Stimulated activated CD8-positive, alpha-beta memory T cell treated with anti-CD3 and anti-CD28 coated beads, Interleukin-15, amount 100 ng/mL, for 24 hours (primary cell): ENCODE measurements around the gene COL4A1.

Source experiments
- DNase-seq: peaks from one replicate; pipeline ENCODE4 v3.0.0-alpha.2; 2020; ENCODE audit warnings: low read depth

COL4A1 gene

GRCh38 chr13:110197471-110197870 is 109.5 kb downstream of the COL4A1 start:
- no peak for DNase-seq

- DNase-seq = no peak
Observed at GRCh38 chr13:110197026-110197425, 109.9 kb downstream of the COL4A1 start.

- DNase-seq = no peak
Observed at GRCh38 chr13:110195547-110196485, 111.1 kb downstream of the COL4A1 start.

GRCh38 chr13:110194451-110194850 is 112.5 kb downstream of the COL4A1 start:
- DNase-seq = no peak

GRCh38 chr13:110193491-110193890 is 113.5 kb downstream of the COL4A1 start:
- DNase-seq = no peak

- no peak for DNase-seq
Observed at GRCh38 chr13:110192472-110192871, 114.5 kb downstream of the COL4A1 start.

GRCh38 chr13:110187641-110188161 is 119.3 kb downstream of the COL4A1 start:
- DNase-seq = no peak

GRCh38 chr13:110186231-110186855 is 120.6 kb downstream of the COL4A1 start:
- DNase-seq = no peak

- no peak for DNase-seq
Observed at GRCh38 chr13:110185696-110186095, 121.3 kb downstream of the COL4A1 start.

- DNase-seq = no peak
Observed at GRCh38 chr13:110183910-110184309, 123.0 kb downstream of the COL4A1 start.

GRCh38 chr13:110182461-110182860 is 124.5 kb downstream of the COL4A1 start:
- no peak for DNase-seq

GRCh38 chr13:110182003-110182402 is 125.0 kb downstream of the COL4A1 start:
- DNase-seq = no peak

- DNase-seq = no peak
Observed at GRCh38 chr13:110179857-110180147, 127.2 kb downstream of the COL4A1 start.

GRCh38 chr13:110179116-110179856 is 127.7 kb downstream of the COL4A1 start:
- DNase-seq = no peak

GRCh38 chr13:110177790-110178189 is 129.2 kb downstream of the COL4A1 start:
- no peak for DNase-seq

- DNase-seq = no peak
Observed at GRCh38 chr13:110176431-110176830, 130.5 kb downstream of the COL4A1 start.

- DNase-seq = no peak
Observed at GRCh38 chr13:110173247-110173818, 133.6 kb downstream of the COL4A1 start.

GRCh38 chr13:110170882-110171281 is 136.1 kb downstream of the COL4A1 start:
- no peak for DNase-seq

GRCh38 chr13:110170020-110170790 is 136.8 kb downstream of the COL4A1 start:
- DNase-seq = no peak

- no peak for DNase-seq
Observed at GRCh38 chr13:110168999-110169933, 137.7 kb downstream of the COL4A1 start.
